IPS-NIHi7 (cell line): ENCODE results near the gene TXNRD2.
A peak's percentile ranks its signal among the peaks of the same experiment; 100 is the strongest.
"Not testable (repeated sequence)": the region's sequence is repeated elsewhere in the genome, so short reads cannot be mapped to it uniquely, and the experiment has no call there.

ENCODE experiments used
- DNase-seq: peaks from one replicate; pipeline ENCODE4 v3.0.0; 2012; ENCODE audit warnings: mixed read lengths; ENCODE audit errors: extremely low spot score

TXNRD2 gene

GRCh38 chr22:19890502-19891316 is 50.9 kb downstream of the TXNRD2 start:
- DNase-seq, result no peak

- no peak for DNase-seq
Measured at GRCh38 chr22:19889951-19890350, 51.7 kb downstream of the TXNRD2 start.

GRCh38 chr22:19888131-19888746 is 53.4 kb downstream of the TXNRD2 start:
- no peak for DNase-seq

- no peak for DNase-seq
Measured at GRCh38 chr22:19887256-19887985, 54.2 kb downstream of the TXNRD2 start.

- DNase-seq, result no peak
Measured at GRCh38 chr22:19886605-19887255, 54.9 kb downstream of the TXNRD2 start.

GRCh38 chr22:19885841-19886592 is 55.6 kb downstream of the TXNRD2 start:
- no peak for DNase-seq

GRCh38 chr22:19884954-19885751 is 56.5 kb downstream of the TXNRD2 start:
- no peak for DNase-seq

GRCh38 chr22:19884161-19884953 is 57.3 kb downstream of the TXNRD2 start:
- no peak for DNase-seq

- not testable (repeated sequence) for DNase-seq
Measured at GRCh38 chr22:19883446-19883845, 58.2 kb downstream of the TXNRD2 start.

- no peak for DNase-seq
Measured at GRCh38 chr22:19882446-19883381, 58.9 kb downstream of the TXNRD2 start.

- DNase-seq, result peak; percentile 95
Measured at GRCh38 chr22:19880786-19881569, 60.6 kb downstream of the TXNRD2 start.

GRCh38 chr22:19879992-19880785 is 61.4 kb downstream of the TXNRD2 start:
- DNase-seq, result no peak

GRCh38 chr22:19879643-19879991 is 62.0 kb downstream of the TXNRD2 start:
- DNase-seq, result no peak

GRCh38 chr22:19879246-19879570 is 62.4 kb downstream of the TXNRD2 start:
- DNase-seq, result no peak

GRCh38 chr22:19878461-19879245 is 63.0 kb downstream of the TXNRD2 start:
- DNase-seq, result no peak

GRCh38 chr22:19877626-19878339 is 63.8 kb downstream of the TXNRD2 start:
- no peak for DNase-seq
